Measurements from ENCODE around the gene HLA-DOB. TPM values are rescaled to one million over a fixed set of nuclear protein-coding genes. Genes with fewer than 3 reads are reported as not detected.
"Not testable (repeated sequence)": the region's sequence is repeated elsewhere in the genome, so short reads cannot be mapped to it uniquely, and the experiment has no call there.

HLA-DOB gene
- total RNA-seq, 1 donor from 2014 or later = not detected

GRCh38 chr6:32815115-32815514 is 1.7 kb downstream of the HLA-DOB start:
- DNase-seq (ENCODE audit: low spot score) = no peak

GRCh38 chr6:32814145-32814544 is 2.7 kb downstream of the HLA-DOB start:
- no peak for DNase-seq (ENCODE audit: low spot score)

- no peak for DNase-seq (ENCODE audit: low spot score)
These were observed 7.6 kb downstream of the HLA-DOB start for GRCh38 chr6:32809171-32809570.

- no peak for DNase-seq (ENCODE audit: low spot score)
These were observed 9.7 kb downstream of the HLA-DOB start for GRCh38 chr6:32807020-32807580.

GRCh38 chr6:32805404-32805803 is 11.4 kb downstream of the HLA-DOB start:
- DNase-seq (ENCODE audit: low spot score) = not testable (repeated sequence)

GRCh38 chr6:32803416-32803815 is 13.4 kb downstream of the HLA-DOB start:
- DNase-seq (ENCODE audit: low spot score) = no peak

- DNase-seq (ENCODE audit: low spot score) = no peak
These were observed 17.1 kb downstream of the HLA-DOB start for GRCh38 chr6:32799740-32800139.

- DNase-seq (ENCODE audit: low spot score) = no peak
These were observed 17.6 kb downstream of the HLA-DOB start for GRCh38 chr6:32799168-32799567.

- DNase-seq (ENCODE audit: low spot score) = no peak
These were observed 19.7 kb downstream of the HLA-DOB start for GRCh38 chr6:32796848-32797776.

GRCh38 chr6:32794510-32794909 is 22.3 kb downstream of the HLA-DOB start:
- no peak for DNase-seq (ENCODE audit: low spot score)

GRCh38 chr6:32792901-32793435 is 23.8 kb downstream of the HLA-DOB start:
- DNase-seq (ENCODE audit: low spot score) = no peak

GRCh38 chr6:32790306-32790705 is 26.5 kb downstream of the HLA-DOB start:
- no peak for DNase-seq (ENCODE audit: low spot score)

- no peak for DNase-seq (ENCODE audit: low spot score)
These were observed 30.8 kb downstream of the HLA-DOB start for GRCh38 chr6:32785781-32786533.

- DNase-seq (ENCODE audit: low spot score) = not testable (repeated sequence)
These were observed 33.9 kb downstream of the HLA-DOB start for GRCh38 chr6:32782923-32783322.

GRCh38 chr6:32779036-32779435 is 37.8 kb downstream of the HLA-DOB start:
- DNase-seq (ENCODE audit: low spot score) = no peak

- DNase-seq (ENCODE audit: low spot score) = no peak
These were observed 41.7 kb downstream of the HLA-DOB start for GRCh38 chr6:32775071-32775470.

- DNase-seq (ENCODE audit: low spot score) = no peak
These were observed 42.4 kb downstream of the HLA-DOB start for GRCh38 chr6:32774426-32774825.

- DNase-seq (ENCODE audit: low spot score) = no peak
These were observed 44.1 kb downstream of the HLA-DOB start for GRCh38 chr6:32772656-32773055.

- no peak for DNase-seq (ENCODE audit: low spot score)
These were observed 52.8 kb downstream of the HLA-DOB start for GRCh38 chr6:32764048-32764447.

GRCh38 chr6:32763421-32763820 is 53.4 kb downstream of the HLA-DOB start, which contains the start of gene HLA-DQB2:
TSS of gene HLA-DQB2 (minus strand) at chr6:32763532. CDS start at chr6:32763470, 62 bp downstream.
- DNase-seq (ENCODE audit: low spot score) = no peak

Measured in mesenteric fat pad (tissue), 1 donor.